Stimulated activated naive CD8-positive, alpha-beta T cell treated with anti-CD3 and anti-CD28 coated beads, Interleukin-15, amount 100 ng/mL, for 72 hours (primary cell): ENCODE measurements around the gene TBL1XR1.

ENCODE experiments used
- ATAC-seq: fragments of 150-1000 bp; cut with Tn5 transposase; 2 replicates; pipeline ENCODE4 v1.10.0; 2021; ENCODE audit warnings: mild to moderate bottlenecking, moderate library complexity
- DNase-seq, 2 donors: peaks; one replicate each; pipeline ENCODE4 v3.0.0; 2021 to 2022
- H3K27ac Mint-ChIP-seq, 2 donors: one replicate each; pipeline ENCODE4 v1.8.0; 2022; ENCODE audit warnings: mild to moderate bottlenecking in 2 of 2, mixed read lengths in 2 of 2, moderate library complexity in 2 of 2
- H3K27me3 Mint-ChIP-seq: one replicate; pipeline ENCODE4 v1.8.0; 2022; ENCODE audit warnings: mixed read lengths
- H3K4me1 Mint-ChIP-seq: one replicate; pipeline ENCODE4 v1.8.0; 2022; ENCODE audit warnings: mild to moderate bottlenecking, mixed read lengths
- H3K4me3 Mint-ChIP-seq, 2 donors: one replicate each; pipeline ENCODE4 v1.8.0; 2022; ENCODE audit warnings: mild to moderate bottlenecking in 2 of 2, mixed read lengths in 2 of 2, moderate library complexity in 1 of 2
- H3K9me3 Mint-ChIP-seq, 2 donors: one replicate each; pipeline ENCODE4 v1.8.0; 2022; ENCODE audit warnings: mixed read lengths in 2 of 2

TBL1XR1 gene

DNA sequence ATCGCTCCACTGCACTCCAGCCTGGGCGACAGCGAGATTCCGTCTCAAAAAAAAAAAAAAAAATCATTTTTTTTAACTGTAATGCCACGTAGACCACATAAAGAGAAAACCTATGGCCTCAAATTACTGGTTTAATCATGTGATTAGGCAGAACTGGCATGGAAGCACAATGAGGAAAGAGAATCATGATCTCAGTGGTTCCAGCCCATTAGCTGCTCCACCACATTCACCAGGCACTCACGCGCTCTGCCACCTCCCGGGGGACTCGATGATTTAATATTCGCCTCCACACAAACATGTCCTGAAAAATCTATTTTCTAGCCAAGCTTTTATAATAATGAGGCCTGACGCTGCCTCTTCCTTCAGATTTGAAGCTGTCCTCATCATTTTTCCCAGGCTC lies 204.7 kb downstream of the TBL1XR1 start:
- Mint-ChIP-seq H3K4me1 (no peaks in the 10 kb centered on the region), H3K27ac (no peak overlapping the region), H3K4me3 (no peak overlapping the region), H3K9me3 (peaks cover 5 to 8% of the 10 kb centered on the region in 2 donors), H3K27me3 (no peaks in the 10 kb centered on the region)
- ATAC-seq (no peak), DNase-seq (no peak)

DNA sequence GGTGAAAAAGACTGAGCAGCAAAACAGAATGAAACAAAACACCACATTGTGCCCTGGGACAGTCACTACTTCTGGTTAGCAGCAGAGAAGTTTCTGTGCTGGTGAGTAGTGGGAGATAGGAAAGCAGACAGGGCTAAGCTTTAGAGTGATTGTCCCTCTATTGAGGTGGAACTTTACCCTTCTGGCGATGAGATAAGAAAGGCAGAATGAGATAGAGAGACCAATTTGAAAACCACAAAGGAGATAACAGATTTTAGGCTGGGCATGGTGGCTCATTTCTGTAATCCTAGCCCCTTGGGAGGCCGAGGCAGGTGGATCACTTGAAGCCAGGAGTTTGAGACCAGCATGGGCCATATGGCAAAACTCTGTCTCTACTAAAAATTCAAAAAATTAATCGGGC lies 208.5 kb downstream of the TBL1XR1 start:
- peaks cover 5 to 14% of the 10 kb centered on the region in 2 donors for H3K9me3 Mint-ChIP-seq
- no peak for ATAC-seq
- DNase-seq = no peak
- no peak overlapping the region for H3K27ac Mint-ChIP-seq
- H3K4me1 Mint-ChIP-seq = no peaks in the 10 kb centered on the region
- no peaks in the 10 kb centered on the region for H3K27me3 Mint-ChIP-seq
- H3K4me3 Mint-ChIP-seq = no peak overlapping the region

DNA sequence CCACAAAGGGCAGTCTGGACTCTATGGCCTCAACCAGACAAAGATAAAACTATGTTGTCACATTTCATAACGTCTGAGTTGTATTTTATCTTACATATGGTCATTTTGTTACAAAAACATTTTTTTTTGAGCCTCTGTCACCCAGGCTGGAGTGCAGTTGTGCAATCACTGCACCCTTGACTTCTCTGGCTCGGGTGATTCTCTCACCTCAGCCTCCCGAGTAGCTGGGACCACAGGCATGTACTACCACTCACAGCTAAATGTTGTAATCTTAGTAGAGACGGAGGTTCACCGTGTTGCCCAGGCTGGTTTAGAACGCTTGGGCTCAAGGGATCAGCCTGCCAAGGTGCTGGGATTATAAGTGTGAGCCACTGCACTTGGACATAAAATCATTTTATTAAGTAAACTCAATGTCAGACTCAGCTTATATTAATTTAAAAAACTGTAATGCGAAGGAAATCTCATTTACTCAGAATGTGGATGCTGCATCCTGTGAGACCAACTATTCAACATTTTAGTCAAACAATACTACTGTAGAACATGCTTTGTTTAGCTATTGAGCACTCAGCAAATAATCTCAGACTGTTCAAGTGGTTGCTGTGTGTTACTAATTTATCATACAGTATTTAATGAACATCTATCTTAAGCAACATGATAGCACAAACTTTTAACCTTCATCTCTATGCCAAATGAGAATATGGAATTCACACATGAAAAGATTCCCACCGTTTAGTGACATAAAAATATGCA lies 209.2 kb downstream of the TBL1XR1 start:
- Mint-ChIP-seq H3K4me1 (no peaks in the 10 kb centered on the region), H3K4me3 (no peak overlapping the region), H3K27ac (no peak overlapping the region), H3K27me3 (no peaks in the 10 kb centered on the region), H3K9me3 (peaks cover 9 to 17% of the 10 kb centered on the region in 2 donors)
- ATAC-seq = no peak
- DNase-seq = no peak

DNA sequence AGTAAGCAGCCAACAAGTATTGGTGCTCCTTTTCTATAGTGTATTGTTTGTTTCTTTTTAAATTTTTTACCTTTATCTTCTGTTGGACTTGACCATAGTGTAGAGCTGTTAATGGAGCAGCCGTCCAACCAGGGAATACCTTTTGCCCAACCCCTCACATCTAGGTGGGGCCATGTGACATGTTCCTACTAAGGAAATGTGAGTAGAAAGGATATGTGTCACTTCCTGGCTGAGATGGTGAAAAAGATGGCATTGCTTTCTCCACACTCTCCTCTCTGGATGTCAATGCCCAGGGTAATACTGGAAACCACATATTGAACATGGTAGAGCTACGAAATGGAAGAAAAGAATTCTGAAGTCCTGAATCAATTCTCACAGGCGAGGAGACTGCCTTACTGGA lies 218.8 kb downstream of the TBL1XR1 start:
- H3K4me3 Mint-ChIP-seq = no peak overlapping the region
- H3K9me3 Mint-ChIP-seq = peaks cover 16 to 19% of the 10 kb centered on the region in 2 donors
- ATAC-seq (no peak), DNase-seq (no peak)
- H3K4me1 Mint-ChIP-seq = no peaks in the 10 kb centered on the region
- no peaks in the 10 kb centered on the region for H3K27me3 Mint-ChIP-seq
- H3K27ac Mint-ChIP-seq = no peak overlapping the region

DNA sequence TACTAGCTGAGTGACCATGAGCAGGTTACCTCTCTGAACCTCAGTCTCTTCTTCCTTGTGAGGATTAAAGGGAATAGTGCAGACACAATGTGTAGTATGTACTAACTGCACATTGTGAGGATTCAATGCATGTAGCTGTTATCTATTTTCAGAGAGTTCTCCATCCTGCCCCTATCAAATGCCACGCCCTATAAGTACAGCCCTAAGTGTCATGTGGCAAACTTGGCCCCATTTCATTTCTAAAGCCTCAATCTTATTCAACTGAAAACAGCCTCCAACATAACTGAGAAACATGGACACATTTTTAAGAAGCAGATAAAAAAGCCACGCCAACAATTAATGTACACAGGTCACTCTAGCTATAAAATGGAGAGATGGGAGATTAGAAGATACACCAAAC lies 220.0 kb downstream of the TBL1XR1 start:
- no peaks in the 10 kb centered on the region for H3K4me1 Mint-ChIP-seq
- H3K27me3 Mint-ChIP-seq = no peaks in the 10 kb centered on the region
- no peak overlapping the region for H3K4me3 Mint-ChIP-seq
- no peak for DNase-seq
- ATAC-seq = no peak
- no peak overlapping the region for H3K27ac Mint-ChIP-seq
- H3K9me3 Mint-ChIP-seq = peaks cover 7 to 8% of the 10 kb centered on the region in 2 donors

DNA sequence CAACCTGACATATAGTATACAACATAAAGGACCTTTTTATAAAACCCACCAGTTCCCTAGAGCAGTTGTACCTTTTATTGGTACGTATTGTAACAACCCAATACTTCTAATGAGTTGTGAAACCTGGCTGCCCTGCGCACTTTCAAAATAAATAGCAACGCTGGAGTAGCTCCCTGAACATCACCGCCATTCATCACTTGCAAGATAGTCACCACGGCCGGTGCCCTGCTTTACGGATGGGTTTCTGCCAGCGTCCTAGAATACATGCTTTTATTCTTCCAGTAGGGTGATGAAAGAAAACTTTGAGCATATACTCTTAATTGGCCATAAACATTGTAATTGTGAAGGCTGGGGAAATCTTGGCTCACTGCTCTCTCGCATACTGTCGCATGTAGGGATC lies 220.7 kb downstream of the TBL1XR1 start:
- peaks cover 4% of the 10 kb centered on the region for H3K4me1 Mint-ChIP-seq
- DNase-seq = no peak
- no peaks in the 10 kb centered on the region for H3K27me3 Mint-ChIP-seq
- peaks cover 0 to under 1% of the 10 kb centered on the region in 2 donors for H3K9me3 Mint-ChIP-seq
- H3K27ac Mint-ChIP-seq = no peak overlapping the region
- no peak overlapping the region for H3K4me3 Mint-ChIP-seq
- no peak for ATAC-seq

DNA sequence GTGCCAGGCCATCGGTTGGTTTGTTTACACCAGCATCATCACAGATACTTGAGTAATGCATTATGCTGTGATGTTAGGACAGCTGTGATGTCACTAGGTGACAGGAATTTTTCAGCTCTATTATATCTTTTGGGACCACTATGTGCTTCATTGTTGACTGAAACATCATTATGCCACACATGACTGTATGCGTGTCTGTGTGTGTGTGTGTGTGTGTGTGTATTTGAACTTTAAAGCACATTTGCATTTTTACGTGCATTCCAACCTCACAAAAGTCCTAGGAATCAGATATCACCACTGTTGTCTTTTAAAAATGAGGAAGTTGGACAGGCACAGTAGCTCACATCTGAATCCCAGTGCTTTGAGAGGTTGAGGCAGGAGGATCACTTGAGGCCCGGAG lies 223.0 kb downstream of the TBL1XR1 start:
- H3K4me3 Mint-ChIP-seq = no peak overlapping the region
- no peaks in the 10 kb centered on the region for H3K27me3 Mint-ChIP-seq
- peaks cover 8% of the 10 kb centered on the region for H3K4me1 Mint-ChIP-seq
- no peak overlapping the region for H3K27ac Mint-ChIP-seq
- H3K9me3 Mint-ChIP-seq = no peaks in the 10 kb centered on the region
- DNase-seq (no peak), ATAC-seq (no peak)

DNA sequence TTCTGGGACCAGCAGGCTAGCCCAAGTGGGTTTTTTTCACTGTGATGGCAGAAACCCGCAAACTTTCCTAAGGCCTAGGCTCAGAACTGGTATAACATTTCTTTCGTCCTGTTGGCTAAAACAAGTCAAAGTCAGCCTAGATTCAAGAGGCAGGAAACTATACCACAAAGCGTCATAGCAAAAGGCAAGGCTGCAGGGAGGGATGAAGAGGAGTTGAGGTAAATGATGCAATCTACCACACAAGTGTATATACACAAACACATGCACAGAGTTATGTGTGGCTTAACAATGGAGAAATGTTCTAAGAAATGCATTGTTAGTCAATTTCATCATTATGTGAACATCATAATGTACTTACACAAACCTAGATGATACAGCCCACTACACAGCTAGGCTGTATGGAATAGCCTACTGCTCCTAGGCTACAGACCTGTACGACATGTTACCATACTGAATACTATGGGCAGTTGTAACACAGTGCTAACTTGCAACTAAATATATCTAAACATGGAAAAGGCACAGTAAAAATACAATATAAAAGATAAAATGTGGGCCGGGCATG lies 225.6 kb downstream of the TBL1XR1 start:
- ATAC-seq = peak; percentile 97
- Mint-ChIP-seq H3K4me3 (no peak overlapping the region), H3K9me3 (no peaks in the 10 kb centered on the region), H3K27me3 (no peaks in the 10 kb centered on the region), H3K27ac (peak overlapping the region; percentile 94 to 96), H3K4me1 (peaks cover 8% of the 10 kb centered on the region)
- DNase-seq = peak; percentile 11 to 46

DNA sequence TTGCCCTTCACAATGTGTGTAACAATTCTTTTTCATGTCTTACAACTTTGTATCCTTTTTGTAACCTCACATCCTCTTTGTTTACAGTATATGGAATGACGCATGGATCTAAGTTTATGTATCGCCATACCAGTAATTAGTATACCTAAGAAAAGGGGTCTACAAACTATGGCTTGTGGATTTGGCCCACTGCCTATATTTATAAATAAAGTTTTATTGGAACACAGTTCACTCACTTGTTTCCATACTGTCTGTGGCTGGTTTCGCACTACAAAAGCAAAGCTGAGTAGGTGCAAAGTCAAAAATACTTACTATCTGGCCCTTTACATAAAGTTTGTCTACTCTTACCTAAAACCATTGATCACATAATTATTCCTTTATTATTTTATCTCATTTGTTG lies 226.5 kb downstream of the TBL1XR1 start:
- DNase-seq = no peak
- H3K27me3 Mint-ChIP-seq = no peaks in the 10 kb centered on the region
- no peak overlapping the region for H3K4me3 Mint-ChIP-seq
- no peaks in the 10 kb centered on the region for H3K9me3 Mint-ChIP-seq
- H3K27ac Mint-ChIP-seq = no peak overlapping the region
- H3K4me1 Mint-ChIP-seq = peaks cover 8% of the 10 kb centered on the region
- ATAC-seq = no peak

DNA sequence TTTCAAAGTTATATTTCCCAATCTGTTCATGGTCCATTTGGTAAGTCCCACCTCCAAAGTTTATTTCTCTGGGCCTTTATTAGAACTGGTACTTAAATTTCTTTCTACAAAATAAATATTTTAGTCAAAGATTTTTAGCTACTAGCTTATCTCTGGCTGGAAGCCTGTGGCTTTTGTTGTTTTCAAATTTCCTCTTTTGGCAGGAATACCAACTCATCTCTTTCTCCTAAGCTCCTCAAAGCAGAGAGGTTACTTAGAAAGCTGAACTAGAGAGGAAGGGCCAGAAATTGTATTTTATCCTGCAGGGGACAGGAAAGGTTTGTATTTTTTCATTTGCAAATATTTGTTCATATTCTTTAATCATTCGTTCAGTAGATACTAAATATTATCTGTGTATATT lies 227.8 kb downstream of the TBL1XR1 start:
- Mint-ChIP-seq H3K4me3 (no peak overlapping the region), H3K27me3 (no peaks in the 10 kb centered on the region), H3K9me3 (no peaks in the 10 kb centered on the region), H3K27ac (no peak overlapping the region), H3K4me1 (peaks cover 8% of the 10 kb centered on the region)
- ATAC-seq = no peak
- no peak for DNase-seq
